Tibial nerve (tissue), 3 donors: ENCODE results near the gene GPR4.

Experiments used
- CTCF ChIP-seq, 5 experiments: fragments of 200-600 bp in 3 of 5; fragments of 450-650 bp in 2 of 5; sonication (generic) in 3 of 5; IDR thresholded peaks; one replicate each; pipeline ENCODE4 v1.5.1; 2016 to 2019; ENCODE audit warnings: antibody characterized with exemption in 5 of 5, mild to moderate bottlenecking in 3 of 5, moderate library complexity in 2 of 5
- POLR2A ChIP-seq, 2 donors: fragments of 450-650 bp; IDR thresholded peaks; one replicate each; pipeline ENCODE4 v1.6.1; 2017; ENCODE audit warnings: antibody characterized with exemption in 2 of 2, mild to moderate bottlenecking in 2 of 2, moderate library complexity in 2 of 2

DNA sequence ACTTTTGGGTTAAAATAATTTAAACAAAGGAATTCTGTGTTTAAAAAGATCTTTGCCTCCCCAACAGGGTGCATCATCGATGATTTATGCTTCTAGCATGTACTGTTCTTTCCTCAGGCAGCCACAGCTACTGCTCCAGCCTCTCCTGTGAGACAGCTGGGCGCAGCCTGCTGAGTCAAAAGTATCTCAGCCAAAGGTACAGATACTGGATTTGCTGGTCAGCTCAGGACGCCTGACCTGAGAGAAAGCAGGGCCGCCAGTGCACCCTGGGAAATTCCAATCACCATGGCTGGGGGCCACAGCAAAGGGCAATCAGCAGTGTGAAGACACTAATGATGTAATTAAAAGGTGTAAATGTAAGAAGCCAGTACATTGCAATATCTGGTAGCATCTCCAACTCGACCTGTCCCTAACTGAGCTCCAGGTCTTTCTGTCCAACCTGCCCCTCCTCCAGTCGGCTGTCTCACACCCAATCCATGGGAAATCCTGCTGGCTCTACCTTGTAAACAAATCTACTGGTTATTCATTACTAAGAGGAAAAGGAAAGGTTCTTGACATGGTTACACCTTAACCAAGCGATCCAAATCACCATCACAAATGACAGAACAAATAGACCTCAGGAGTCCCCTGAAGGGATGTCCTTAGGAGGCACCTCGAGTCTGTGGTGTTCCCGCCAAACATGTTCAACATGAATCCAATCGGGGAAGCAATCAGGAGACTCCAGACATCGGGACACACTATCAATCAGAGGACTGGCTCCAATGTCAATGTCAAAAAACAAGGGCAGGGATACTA lies 24.7 kb downstream of the GPR4 start:
- TF ChIP-seq CTCF (IDR thresholded peaks at IDR 0.05) (no peak), POLR2A (IDR thresholded peaks at IDR 0.05) (no peak)
